Body of pancreas (tissue), 4 donors: ENCODE measurements around the gene ANKS1B.
"Not testable (repeated sequence)": the region's sequence is repeated elsewhere in the genome, so short reads cannot be mapped to it uniquely, and the experiment has no call there.

Source experiments
- POLR2A ChIP-seq, 3 donors: fragments of 450-650 bp; IDR thresholded peaks; one replicate each; pipeline ENCODE4 v1.6.1; 2016; ENCODE audit warnings: antibody characterized with exemption in 3 of 3, mild to moderate bottlenecking in 2 of 3
- TF ChIP-seq, protein P1 (sequence below), 7 experiments: fragments of 450-650 bp in 4 of 7; fragments of 200-600 bp in 3 of 7; sonication (generic) in 3 of 7; IDR thresholded peaks; one replicate each; pipeline ENCODE4 v1.5.1; 2016 to 2019; ENCODE audit warnings: antibody characterized with exemption in 7 of 7

DNA sequence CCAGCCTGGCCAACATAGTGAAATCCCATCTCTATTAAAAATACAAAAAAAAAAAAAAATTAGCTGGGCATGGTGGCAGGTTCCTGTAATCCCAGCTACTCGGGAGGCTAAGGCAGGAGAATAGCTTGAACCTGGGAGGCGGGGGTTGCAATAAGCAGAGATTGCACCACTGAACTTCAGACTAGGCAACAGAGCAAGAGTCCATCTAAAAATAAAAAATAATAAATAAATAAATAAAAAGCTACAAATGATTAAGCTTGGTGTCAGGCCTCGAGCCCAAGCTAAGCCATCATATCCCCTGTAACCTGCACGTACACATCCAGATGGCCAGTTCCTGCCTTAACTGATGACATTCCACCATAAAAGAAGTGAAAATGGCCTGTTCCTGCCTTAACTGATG lies 269.8 kb downstream of the ANKS1B start:
- TF ChIP-seq, protein P1, sequence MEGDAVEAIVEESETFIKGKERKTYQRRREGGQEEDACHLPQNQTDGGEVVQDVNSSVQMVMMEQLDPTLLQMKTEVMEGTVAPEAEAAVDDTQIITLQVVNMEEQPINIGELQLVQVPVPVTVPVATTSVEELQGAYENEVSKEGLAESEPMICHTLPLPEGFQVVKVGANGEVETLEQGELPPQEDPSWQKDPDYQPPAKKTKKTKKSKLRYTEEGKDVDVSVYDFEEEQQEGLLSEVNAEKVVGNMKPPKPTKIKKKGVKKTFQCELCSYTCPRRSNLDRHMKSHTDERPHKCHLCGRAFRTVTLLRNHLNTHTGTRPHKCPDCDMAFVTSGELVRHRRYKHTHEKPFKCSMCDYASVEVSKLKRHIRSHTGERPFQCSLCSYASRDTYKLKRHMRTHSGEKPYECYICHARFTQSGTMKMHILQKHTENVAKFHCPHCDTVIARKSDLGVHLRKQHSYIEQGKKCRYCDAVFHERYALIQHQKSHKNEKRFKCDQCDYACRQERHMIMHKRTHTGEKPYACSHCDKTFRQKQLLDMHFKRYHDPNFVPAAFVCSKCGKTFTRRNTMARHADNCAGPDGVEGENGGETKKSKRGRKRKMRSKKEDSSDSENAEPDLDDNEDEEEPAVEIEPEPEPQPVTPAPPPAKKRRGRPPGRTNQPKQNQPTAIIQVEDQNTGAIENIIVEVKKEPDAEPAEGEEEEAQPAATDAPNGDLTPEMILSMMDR (IDR thresholded peaks at IDR 0.05): not testable (repeated sequence)
- not testable (repeated sequence) for TF ChIP-seq POLR2A (IDR thresholded peaks at IDR 0.05)
